Neutrophil (primary cell): ENCODE results near the gene ELAPOR1.

Experiments used
- H3K27ac ChIP-seq: fragments of 200-600 bp; sonication (generic); 2 replicates; pipeline ENCODE4 v1.5.1; 2016; ENCODE audit warnings: mild to moderate bottlenecking, moderate library complexity
- H3K27me3 ChIP-seq: fragments of 200-600 bp; sonication (generic); 2 replicates; pipeline ENCODE4 v1.6.0; 2016; ENCODE audit warnings: mild to moderate bottlenecking
- H3K36me3 ChIP-seq: fragments of 200-600 bp; sonication (generic); 2 replicates; pipeline ENCODE4 v1.5.1; 2017
- H3K4me1 ChIP-seq, 2 experiments: fragments of 200-600 bp in 1 of 2; sonication (generic) in 1 of 2; 1 replicate in 1 of 2; 2 replicates in 1 of 2; pipeline versions ENCODE4 v1.5.1 to v1.6.1; 2013 to 2016; ENCODE audit warnings: low read depth in 1 of 2, low read length in 1 of 2, mild to moderate bottlenecking in 1 of 2, moderate library complexity in 1 of 2; ENCODE audit not compliant: control insufficient read depth in 1 of 2, insufficient read depth in 1 of 2
- H3K4me3 ChIP-seq, 2 experiments: fragments of 200-600 bp in 1 of 2; sonication (generic) in 1 of 2; 1 replicate in 1 of 2; 2 replicates in 1 of 2; pipeline ENCODE4 v1.5.1; 2013 to 2016; ENCODE audit warnings: low read depth in 1 of 2, low read length in 1 of 2, mild to moderate bottlenecking in 1 of 2, moderate library complexity in 1 of 2
- H3K9me3 ChIP-seq: fragments of 200-600 bp; sonication (generic); 2 replicates; pipeline ENCODE4 v1.5.1; 2016
- TF ChIP-seq, protein P1 (sequence below): fragments of 200-600 bp; sonication (generic); IDR thresholded peaks from 2 replicates; pipeline ENCODE4 v1.5.1; 2016; ENCODE audit warnings: antibody characterized with exemption

Gene ELAPOR1

DNA sequence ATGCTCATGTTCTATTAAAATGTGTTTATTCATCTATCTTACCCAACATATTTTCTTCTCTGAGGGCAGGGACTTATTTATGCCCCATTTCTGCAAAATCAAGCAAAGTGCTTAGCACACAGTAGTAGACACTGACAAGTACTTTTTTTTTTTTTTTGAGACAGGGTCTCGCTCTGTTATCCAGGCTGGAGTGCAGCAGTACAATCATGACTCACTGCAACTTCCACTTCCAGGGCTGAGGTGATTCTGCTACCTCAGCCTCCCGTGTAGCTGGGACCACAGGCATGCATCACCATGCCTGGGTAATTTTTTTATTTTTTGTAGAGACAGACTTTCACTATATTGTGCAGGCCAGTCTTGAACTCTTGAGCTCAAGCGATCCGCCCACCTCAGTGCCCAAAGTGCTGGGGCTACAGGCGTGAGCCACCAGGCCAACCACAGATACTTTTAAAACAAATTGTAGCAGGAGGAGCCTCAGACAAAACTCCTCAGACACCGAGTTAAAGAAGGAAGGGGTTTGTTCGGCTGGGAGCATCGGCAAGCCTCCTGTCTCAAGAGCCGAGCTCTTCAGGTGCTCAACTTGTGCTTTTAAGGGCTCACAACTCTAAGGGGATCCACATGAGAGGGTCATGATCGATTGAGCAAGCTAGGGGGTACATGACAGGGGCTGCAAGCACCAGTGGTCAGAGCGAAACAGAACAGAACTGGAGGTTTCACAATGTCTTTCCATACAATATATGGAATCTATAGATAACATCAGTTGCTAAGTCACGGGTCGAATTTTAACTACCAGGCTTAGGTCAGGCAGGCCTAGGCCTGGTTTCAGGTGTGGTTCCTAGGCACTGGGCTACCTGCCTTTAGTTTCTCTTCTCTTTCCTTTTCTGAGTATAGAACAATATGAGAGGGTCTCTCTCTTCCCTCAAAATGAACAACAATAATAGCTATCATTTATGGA lies 29.1 kb upstream of the ELAPOR1 start:
- TF ChIP-seq, protein P1, sequence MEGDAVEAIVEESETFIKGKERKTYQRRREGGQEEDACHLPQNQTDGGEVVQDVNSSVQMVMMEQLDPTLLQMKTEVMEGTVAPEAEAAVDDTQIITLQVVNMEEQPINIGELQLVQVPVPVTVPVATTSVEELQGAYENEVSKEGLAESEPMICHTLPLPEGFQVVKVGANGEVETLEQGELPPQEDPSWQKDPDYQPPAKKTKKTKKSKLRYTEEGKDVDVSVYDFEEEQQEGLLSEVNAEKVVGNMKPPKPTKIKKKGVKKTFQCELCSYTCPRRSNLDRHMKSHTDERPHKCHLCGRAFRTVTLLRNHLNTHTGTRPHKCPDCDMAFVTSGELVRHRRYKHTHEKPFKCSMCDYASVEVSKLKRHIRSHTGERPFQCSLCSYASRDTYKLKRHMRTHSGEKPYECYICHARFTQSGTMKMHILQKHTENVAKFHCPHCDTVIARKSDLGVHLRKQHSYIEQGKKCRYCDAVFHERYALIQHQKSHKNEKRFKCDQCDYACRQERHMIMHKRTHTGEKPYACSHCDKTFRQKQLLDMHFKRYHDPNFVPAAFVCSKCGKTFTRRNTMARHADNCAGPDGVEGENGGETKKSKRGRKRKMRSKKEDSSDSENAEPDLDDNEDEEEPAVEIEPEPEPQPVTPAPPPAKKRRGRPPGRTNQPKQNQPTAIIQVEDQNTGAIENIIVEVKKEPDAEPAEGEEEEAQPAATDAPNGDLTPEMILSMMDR = no peak
- no peak overlapping the region for H3K4me3 ChIP-seq
- H3K4me1 ChIP-seq = peaks cover 30 to 36% of the 10 kb centered on the region in 2 experiments
- H3K27ac ChIP-seq = no peak overlapping the region
- H3K36me3 ChIP-seq = no peaks in the 10 kb centered on the region
- H3K27me3 ChIP-seq = no peaks in the 10 kb centered on the region
- no peaks in the 10 kb centered on the region for H3K9me3 ChIP-seq

DNA sequence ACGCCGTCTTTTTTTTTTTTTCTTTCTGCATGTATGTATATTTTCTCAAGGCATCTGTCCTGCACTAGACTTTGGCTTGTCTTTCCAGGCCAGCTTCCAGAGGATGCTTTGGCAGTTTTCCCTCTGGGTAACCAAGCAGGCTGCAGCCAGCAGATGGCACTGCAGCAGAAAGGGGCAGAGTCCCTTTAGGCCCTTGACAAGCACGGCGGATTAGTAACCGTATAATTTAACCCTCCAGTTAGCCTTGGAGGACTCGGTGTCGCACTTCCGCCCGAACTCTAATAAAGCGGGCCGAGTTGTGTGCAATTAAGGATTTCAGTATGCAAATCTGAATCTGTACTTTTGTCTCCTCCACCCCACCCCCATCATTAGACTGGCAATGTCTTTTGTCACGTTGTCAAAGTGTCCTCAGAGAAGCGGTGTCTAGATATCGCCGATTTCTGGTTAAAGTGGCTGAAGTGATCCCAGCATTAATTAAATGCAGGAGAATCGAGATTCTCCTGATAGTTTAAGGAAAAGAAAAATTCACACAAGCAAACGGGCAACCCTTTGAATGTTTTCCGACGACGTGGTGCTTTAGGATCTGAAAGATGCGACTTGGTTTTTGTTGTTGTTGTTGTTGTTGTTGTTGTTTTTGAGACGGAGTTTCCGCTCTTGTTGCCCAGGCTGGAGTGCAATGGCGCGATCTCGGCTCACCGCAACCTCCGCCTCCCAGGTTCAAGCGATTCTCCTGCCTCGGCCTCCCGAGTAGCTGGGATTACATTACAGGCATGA lies 24.5 kb upstream of the ELAPOR1 start:
- Histone ChIP-seq H3K4me1 (peaks cover 51 to 65% of the 10 kb centered on the region in 2 experiments), H3K36me3 (peaks cover 16% of the 10 kb centered on the region), H3K4me3 (peak overlapping the region; percentile 82 to 98), H3K27ac (peak overlapping the region; percentile 94), H3K27me3 (no peaks in the 10 kb centered on the region), H3K9me3 (no peaks in the 10 kb centered on the region)
- TF ChIP-seq, protein P1 = peak; percentile 60

DNA sequence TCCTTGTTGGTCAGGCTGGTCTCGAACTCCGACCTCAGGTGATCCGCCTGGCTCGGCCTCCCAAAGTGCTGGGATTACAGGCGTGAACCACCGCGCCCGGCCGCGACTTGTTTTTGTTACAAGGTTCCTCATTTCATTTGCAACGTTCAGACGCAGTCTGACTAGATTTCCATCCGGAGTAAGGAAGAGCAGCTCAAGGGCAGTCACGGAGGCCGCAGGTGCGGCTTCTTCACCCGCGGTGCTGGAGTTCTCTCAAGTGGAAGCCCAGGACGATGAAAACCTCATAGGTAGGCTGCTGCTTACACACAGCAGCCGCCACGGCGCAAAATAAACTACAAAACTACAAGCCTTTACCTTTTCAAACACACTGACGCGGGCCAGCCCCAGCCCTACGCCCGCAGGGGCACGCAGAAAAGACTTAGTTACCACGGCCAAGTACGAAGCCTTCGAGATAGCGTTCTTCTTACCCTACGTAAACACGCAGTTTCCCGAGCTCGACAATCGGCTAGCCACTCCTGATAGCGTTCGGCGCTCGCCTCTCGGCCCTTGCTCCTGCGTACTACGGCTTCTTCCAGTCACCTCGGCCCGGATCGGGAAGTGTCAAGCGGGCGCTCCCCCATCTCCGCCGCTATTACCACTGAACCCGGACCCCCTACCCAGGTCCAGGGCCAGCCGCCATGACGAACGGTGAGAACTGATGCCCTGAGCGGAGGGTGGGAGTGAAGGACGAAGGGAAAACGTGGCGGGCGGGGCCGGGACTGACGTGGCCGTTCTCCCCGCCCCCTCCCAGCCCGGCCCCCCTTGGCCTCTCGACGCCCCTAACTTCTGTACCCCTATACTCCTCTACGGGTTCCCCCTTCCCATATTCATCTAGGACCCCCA lies 23.5 kb upstream of the ELAPOR1 start, which contains the start of gene TMEM167B:
TSS of gene TMEM167B (plus strand) at position 569 of the 882 bp plus-strand sequence. CDS start at position 678, 109 bp downstream.
- Histone ChIP-seq H3K27me3 (no peaks in the 10 kb centered on the region), H3K4me1 (peaks cover 51 to 66% of the 10 kb centered on the region in 2 experiments), H3K9me3 (no peaks in the 10 kb centered on the region), H3K4me3 (peak within 1 kb of the TSS; percentile 82 to 98), H3K27ac (peak within 1 kb of the TSS; percentile 94), H3K36me3 (peaks cover 26% of the 10 kb centered on the region)
- TF ChIP-seq, protein P1 = no peak

DNA sequence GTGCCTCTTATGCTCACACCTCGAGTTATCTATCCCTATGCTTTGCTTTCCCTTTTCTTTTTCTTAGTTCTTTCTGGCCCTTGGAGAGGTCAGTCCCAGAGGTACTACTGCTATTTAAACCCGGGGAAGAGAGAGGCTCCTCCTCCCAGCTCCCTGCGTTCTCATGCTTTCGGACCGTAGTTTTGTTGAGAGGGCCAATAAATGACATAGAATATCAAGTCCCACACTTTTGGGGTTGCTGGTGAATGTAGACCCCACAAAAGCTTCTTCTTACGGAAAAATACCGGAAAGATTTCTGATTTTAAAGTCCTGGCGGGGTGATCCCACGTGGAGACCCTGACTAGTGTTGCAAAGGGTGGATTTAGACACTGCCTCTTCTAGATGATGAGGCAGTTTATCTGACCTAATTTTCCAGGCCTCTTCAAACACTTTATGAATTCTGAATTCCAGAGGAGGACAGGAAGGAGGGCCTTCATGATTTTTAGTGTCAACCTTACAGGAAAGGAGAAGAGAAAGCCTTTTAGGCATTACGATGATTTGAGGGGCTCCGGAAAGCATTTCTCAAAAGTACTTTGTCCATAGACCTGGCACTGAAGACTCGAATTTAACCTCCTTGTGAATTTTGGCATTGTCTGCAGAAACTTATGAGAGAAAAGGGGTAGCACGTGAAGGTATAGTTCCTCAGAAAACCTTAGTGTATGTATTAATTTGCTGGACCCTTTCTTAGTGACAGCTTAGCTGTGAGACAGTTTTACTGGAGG lies 22.7 kb upstream of the ELAPOR1 start:
- H3K27ac ChIP-seq = peak overlapping the region; percentile 94
- TF ChIP-seq, protein P1 = no peak
- H3K4me3 ChIP-seq = peak overlapping the region; percentile 82 to 98
- peaks cover 47 to 62% of the 10 kb centered on the region in 2 experiments for H3K4me1 ChIP-seq
- peaks cover 34% of the 10 kb centered on the region for H3K36me3 ChIP-seq
- H3K27me3 ChIP-seq = no peaks in the 10 kb centered on the region
- no peaks in the 10 kb centered on the region for H3K9me3 ChIP-seq
